Measurements from ENCODE around the gene CCDC27.

The CCDC27 gene

DNA sequence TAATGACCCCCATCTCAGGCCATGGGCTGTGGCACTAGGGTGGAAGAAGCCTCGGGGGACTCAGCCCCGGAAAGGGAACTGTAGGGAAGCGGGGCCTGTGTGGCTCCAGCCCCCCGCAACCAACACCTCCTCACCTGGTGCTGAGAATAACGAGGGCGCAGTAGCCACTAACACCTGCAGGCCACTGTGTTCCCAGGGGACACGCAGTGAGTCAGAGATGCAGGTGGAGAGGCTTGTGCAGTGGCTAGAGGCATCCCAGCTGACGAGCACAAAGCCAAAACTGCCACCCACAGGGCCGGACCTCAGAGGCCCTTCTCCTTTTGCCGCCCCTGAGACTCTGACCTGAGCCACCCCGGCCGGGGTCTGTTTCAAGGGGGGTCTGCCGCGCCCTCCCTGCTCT is 33.5 kb upstream of the CCDC27 start:
- no peak for DNase-seq

DNA sequence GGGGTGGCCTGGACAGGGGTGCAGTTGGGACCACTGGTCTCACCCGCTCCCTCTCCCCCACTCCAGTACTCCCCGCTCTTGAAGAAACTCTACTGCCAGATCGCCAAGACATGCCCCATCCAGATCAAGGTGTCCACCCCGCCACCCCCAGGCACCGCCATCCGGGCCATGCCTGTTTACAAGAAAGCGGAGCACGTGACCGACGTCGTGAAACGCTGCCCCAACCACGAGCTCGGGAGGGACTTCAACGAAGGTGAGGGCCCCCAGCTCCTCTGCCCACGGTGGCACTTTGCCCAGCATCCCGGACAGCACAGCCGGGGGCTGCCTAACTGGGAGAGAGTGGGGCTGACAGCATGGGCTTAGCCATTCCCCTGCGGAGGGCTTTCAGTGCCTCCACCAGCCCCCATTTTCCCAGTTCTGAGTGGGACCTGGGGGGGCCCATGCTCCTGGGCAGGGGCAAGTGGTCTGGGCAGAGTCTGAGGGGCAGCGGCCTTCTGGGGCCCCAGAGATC is 30.2 kb upstream of the CCDC27 start:
- DNase-seq, result no peak

- DNase-seq, result no peak
These were observed 29.4 kb upstream of the CCDC27 start for GRCh38 chr1:3722846-3723245.

GRCh38 chr1:3724416-3725030 is 27.7 kb upstream of the CCDC27 start:
- peak; percentile 70 for DNase-seq

GRCh38 chr1:3725366-3725765 is 26.9 kb upstream of the CCDC27 start:
- DNase-seq, result no peak

GRCh38 chr1:3727042-3727824 is 25.0 kb upstream of the CCDC27 start:
- DNase-seq, result no peak

DNA sequence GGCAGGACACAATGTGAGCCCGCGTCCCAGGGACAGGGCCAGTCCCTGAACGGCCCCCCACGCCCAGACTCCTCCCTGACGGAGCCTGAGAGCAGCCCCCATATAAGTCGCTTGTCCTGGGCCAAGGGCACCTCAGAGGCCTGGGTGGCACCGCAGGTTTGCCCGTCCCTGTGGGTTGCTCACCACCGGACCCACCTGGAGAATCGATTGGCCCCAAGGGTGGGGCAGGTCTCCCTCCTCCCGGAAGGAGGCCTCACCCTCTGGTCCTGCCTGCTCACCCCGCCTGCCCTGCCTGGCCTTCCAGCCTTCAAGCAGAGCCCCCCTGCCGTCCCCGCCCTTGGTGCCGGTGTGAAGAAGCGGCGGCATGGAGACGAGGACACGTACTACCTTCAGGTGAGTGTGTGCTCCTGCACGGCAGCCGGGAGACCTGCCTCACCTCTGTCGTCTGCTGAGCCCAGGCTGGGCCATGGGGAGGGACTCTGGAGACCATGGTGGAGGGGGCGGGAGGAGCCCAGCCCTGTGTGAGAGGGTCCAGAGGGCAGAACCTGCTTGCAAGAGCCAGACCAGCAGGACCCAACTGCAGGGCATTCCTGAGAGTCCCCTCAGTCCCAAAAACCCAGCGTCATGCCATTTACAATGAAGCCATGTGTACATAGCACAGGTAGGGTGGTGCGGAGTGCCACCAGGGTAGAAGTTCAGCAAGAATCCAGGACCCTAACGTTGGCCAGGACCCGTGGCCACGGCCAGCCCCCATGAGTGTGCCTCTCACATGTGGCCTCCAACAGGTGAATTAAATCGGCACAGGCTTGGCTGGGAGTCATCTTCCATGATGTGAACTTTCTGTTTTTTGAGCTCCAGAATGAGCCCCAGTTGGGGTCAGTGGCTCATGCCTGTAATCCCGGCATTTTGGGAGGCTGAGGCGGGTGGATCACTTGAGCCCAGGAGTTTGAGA is 24.1 kb upstream of the CCDC27 start:
- DNase-seq, result no peak

DNA sequence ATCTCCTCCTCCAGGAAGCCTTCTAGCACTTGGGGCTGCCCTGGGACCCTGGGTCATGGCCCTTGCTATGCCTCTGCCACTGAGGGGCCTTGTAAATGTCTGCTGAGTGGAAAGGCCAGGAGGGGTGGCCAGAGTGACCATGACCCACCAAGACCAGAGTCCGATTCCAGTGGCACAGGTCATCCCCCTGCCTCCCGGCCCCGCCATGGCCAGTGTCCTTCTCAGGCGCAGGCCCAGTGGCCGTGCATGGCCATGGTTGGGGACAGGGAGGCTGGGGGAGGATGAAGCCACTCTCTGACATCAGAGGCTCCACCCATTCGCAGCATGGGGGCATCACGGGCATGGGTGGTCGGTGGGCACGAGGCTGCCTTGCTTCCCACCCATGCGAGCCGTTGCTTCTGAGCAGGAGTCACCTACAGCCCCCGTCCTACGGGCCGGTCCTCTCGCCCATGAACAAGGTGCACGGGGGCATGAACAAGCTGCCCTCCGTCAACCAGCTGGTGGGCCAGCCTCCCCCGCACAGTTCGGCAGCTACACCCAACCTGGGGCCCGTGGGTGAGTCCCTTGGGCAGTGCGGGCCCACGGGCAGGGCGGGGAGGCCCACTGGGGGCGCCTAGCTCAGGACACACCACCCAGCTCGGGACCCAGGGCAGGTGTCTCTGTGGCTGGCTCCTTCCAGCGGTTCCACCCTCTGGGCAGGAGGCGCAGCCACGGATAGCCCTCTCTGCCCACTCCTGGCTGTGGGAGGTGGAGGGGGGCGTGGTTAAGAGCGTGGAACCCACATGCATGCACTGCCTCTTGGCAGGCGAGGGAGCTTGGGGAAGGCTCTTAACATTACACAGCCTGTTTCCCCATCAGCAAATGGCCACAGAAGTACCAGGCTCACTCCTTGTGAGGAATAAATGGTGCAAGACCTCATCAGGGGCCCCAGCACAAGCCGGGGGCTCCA is 22.4 kb upstream of the CCDC27 start:
- DNase-seq, result no peak

GRCh38 chr1:3730543-3731247 is 21.6 kb upstream of the CCDC27 start:
- DNase-seq, result no peak

DNA sequence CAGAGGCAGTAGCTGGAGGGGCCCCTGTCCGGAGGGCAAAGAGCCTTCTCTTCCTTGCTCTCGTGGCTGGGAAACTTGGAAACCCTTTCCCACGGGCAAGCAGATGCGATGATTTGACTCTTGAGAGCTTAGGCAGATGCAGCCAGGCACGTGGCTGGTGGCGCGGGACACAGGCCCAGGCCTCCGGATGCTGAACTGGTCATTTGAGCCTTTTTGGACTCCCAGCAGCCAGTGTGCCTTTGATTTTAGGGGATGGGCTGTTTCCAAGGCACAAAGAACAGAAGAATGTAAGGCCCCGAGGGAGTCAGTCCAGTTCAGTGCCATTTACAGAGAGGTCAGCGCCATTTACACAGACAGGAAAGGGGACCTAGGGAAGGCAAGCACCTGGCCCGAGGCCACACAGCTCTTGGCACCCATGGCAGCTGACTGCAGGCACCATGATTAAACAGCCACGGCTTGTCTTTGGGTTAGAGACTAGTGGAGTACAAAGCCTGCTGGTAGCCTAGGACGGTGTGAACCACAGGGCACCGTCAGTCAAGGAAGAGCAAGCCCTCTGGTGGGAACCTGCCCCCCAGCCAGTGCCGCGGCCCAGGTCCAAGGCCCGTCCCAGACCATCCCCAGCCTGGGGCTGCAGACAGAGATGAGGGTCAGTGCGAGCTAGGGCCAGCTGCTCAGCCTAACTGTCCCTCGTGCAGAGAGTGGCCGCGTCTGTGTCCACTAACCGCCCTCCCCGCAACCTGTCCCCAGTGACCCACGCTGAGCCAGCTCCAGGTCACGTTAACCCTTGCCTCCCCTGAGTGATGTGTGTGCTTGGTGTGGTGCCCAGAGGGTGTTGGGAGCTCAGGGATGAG is 20.4 kb upstream of the CCDC27 start:
- DNase-seq, result no peak

- no peak for DNase-seq
These were observed 19.7 kb upstream of the CCDC27 start for GRCh38 chr1:3732434-3733093.

DNA sequence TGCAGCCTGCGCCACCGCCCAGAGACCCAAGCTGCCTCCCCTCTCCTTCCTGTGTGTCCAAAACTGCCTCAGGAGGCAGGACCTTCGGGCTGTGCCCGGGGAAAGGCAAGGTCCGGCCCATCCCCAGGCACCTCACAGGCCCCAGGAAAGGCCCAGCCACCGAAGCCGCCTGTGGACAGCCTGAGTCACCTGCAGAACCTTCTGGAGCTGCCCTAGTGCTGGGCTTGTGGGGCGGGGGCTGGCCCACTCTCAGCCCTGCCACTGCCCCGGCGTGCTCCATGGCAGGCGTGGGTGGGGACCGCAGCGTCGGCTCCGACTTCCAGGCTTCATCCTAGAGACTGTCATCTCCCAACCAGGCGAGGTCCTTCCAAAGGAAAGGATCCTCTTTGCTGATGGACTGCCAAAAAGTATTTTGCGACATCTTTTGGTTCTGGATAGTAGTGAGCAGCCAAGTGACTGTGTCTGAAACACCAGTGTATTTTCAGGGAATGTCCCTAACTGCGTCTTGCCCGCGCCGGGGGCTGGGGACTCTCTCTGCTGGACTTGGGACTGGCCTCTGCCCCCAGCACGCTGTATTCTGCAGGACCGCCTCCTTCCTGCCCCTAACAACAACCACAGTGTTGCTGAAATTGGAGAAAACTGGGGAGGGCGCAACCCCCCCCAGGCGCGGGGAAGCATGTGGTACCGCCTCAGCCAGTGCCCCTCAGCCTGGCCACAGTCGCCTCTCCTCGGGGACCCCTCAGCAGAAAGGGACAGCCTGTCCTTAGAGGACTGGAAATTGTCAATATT is 19.0 kb upstream of the CCDC27 start:
- no peak for DNase-seq

DNA sequence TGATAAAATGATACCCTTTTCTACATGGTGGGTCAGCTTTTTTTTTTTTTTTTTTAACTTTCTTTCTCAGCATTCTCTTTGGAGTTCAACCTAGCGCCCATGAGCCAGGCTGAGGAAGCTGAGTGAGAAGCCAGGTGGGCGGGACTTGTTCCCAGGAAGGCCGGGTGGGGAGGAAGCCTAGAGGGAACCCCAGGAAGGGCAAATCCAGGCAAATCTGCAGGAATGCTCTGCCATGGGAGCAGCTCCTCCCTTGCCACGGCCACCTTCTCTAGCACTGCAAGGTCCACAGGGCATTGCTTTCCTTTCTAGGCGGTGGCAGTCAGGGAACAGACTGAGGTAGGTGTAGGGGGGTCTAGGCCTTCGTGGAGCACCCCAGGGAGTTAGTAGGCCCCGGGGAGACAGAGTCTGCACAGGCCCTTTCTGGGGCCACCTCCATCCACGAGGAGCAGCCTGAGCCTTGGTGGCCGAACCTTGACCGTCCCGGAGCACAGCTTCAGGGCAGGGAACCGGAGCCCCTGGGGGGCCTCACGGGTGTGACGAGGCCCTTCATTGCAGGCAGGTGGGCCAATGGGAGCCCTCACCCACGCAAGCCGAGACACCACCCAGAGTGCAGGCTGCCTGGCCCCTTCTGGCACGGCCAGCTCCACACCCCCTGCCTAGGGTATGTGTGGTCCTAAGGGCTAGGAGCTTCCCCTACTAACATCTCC is 18.2 kb upstream of the CCDC27 start:
- no peak for DNase-seq

GRCh38 chr1:3734602-3735001 is 17.6 kb upstream of the CCDC27 start:
- DNase-seq, result no peak

GRCh38 chr1:3735027-3735681 is 17.1 kb upstream of the CCDC27 start:
- peak; percentile 65 for DNase-seq

DNA sequence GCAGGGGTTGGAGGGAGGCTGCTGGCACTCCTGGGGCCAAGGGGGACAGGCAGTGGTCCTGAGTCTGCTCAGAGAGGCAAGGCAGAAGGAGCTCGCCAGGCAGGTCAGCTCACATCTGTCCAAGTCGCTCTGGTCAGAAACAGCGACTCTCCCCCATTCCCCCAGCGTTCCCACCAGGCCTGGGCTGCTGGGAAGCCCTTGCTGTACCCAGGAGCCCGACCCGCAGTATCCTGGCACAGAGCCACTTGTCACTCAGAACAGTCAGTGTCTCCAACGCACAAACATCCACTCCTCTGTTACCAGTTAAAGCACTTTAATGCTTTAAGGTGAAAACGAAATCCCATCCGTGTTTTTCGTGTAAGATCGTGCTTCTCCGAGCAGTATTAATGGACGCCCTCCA is 16.6 kb upstream of the CCDC27 start:
- no peak for DNase-seq

DNA sequence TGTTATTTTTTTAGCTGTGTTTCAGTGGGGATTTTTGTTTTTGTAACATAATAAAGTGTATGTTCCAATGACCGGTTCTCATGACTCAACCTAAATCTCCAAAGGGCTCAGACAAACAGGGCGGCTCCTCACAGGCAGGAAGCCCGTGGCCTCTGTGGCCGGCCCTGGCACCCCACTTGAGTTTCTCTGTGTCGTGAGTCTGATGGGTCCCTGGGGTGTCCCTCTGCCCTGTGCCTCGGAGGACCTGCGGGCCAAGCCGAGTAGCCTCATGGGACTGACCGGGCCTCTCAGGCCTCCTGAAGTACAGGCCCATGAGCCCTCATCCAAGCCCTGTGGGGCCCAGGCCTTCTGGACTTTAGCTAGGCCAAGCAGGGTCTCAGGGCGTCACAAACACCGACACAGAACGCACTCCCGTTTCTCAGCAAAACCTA is 16.1 kb upstream of the CCDC27 start:
- DNase-seq, result no peak

- no peak for DNase-seq
These were observed 15.5 kb upstream of the CCDC27 start for GRCh38 chr1:3736708-3737107.
